Measurements from ENCODE around the gene PREPL. TPM values are rescaled to one million over a fixed set of nuclear protein-coding genes. Genes with fewer than 3 reads are reported as not detected.

PREPL gene
- total RNA-seq, 1 donor from 2014 or later: 23.7 TPM

Other genes starting within 250 kb of the PREPL start
- gene PPM1B, start 192.6 kb downstream of the PREPL start, total RNA-seq: 48.5 and 52.9 TPM in 2 replicates
- 0.15 and 0.22 TPM in 2 replicates for gene SLC3A1, start 86.0 kb downstream of the PREPL start, total RNA-seq
- 11.4 and 12.7 TPM in 2 replicates for gene CAMKMT, start 453 bp upstream of the PREPL start, total RNA-seq

Data from T-helper 1 cell treated with Interleukin-12 subunit alpha and Interleukin-12 subunit beta and Interleukin-4 antibody, amounts not matched to agents 30 ng/mL and 1 ng/mL, for 36 hours (primary cell).